Fibroblast of pulmonary artery (primary cell): ENCODE data around the gene FRMD4B.

Experiments
- DNase-seq: peaks from one replicate; pipeline ENCODE4 v3.0.0-alpha.2; 2010; ENCODE audit warnings: low read depth
- H3K4me3 ChIP-seq: replicated peaks from 2 replicates; pipeline ENCODE4 v1.5.1; 2011; ENCODE audit warnings: low read depth, mild to moderate bottlenecking, control low read depth, low read length, moderate library complexity
- CTCF ChIP-seq: IDR thresholded peaks from 2 replicates; pipeline ENCODE4 v1.5.1; 2011; ENCODE audit warnings: mild to moderate bottlenecking, control low read depth, low read length, inconsistent platforms; ENCODE audit errors: missing control alignments

The FRMD4B gene

GRCh38 chr3:69413551-69414207 is 27.8 kb upstream of the FRMD4B start:
- H3K4me3 ChIP-seq, result no peak overlapping the region
- DNase-seq, result no peak
- no peak for TF ChIP-seq CTCF

GRCh38 chr3:69411346-69411745 is 25.5 kb upstream of the FRMD4B start:
- H3K4me3 ChIP-seq, result no peak overlapping the region
- no peak for TF ChIP-seq CTCF
- DNase-seq, result peak; percentile 51

- peak; percentile 94 for TF ChIP-seq CTCF
- peak; percentile 75 for DNase-seq
Measured at GRCh38 chr3:69410301-69410700, 24.4 kb upstream of the FRMD4B start.

GRCh38 chr3:69409831-69410230 is 23.9 kb upstream of the FRMD4B start:
- no peak for DNase-seq
- no peak overlapping the region for H3K4me3 ChIP-seq

More at GRCh38 chr3:69410301-69410700, 24.4 kb upstream of the FRMD4B start:
- no peak overlapping the region for H3K4me3 ChIP-seq

GRCh38 chr3:69409011-69409410 is 23.1 kb upstream of the FRMD4B start:
- no peak for DNase-seq
- TF ChIP-seq CTCF, result no peak
- no peak overlapping the region for H3K4me3 ChIP-seq

More at GRCh38 chr3:69409831-69410230, 23.9 kb upstream of the FRMD4B start:
- no peak for TF ChIP-seq CTCF

- TF ChIP-seq CTCF, result no peak
- no peak for DNase-seq
Measured at GRCh38 chr3:69408542-69408941, 22.7 kb upstream of the FRMD4B start.

GRCh38 chr3:69407908-69408307 is 22.0 kb upstream of the FRMD4B start:
- DNase-seq, result no peak
- no peak overlapping the region for H3K4me3 ChIP-seq
- no peak for TF ChIP-seq CTCF

More at GRCh38 chr3:69408542-69408941, 22.7 kb upstream of the FRMD4B start:
- H3K4me3 ChIP-seq, result no peak overlapping the region
